Lower lobe of right lung (tissue), 2 donors: ENCODE results near the gene TMEM238. TPM values are rescaled to one million over a fixed set of nuclear protein-coding genes. Genes with fewer than 3 reads are reported as not detected.

Experiments
- ATAC-seq, 2 donors: fragments of 200-7000 bp; cut with Tn5 transposase; one replicate each; pipeline ENCODE4 v1.9.1; 2020 to 2022; ENCODE audit warnings: mild to moderate bottlenecking in 2 of 2, moderate library complexity in 2 of 2
- DNase-seq: peaks from one replicate; pipeline ENCODE4 v3.0.0-alpha.2; 2020
- H3K27ac ChIP-seq: fragments of 200-600 bp; one replicate; pipeline ENCODE4 v1.8.0; 2022
- H3K27me3 ChIP-seq: fragments of 200-600 bp; one replicate; pipeline ENCODE4 v1.8.0; 2022; ENCODE audit warnings: low read depth
- H3K36me3 ChIP-seq: fragments of 200-600 bp; one replicate; pipeline ENCODE4 v1.8.0; 2022; ENCODE audit warnings: mild to moderate bottlenecking
- H3K4me1 ChIP-seq: fragments of 200-600 bp; one replicate; pipeline ENCODE4 v1.8.0; 2022
- H3K4me3 ChIP-seq: fragments of 200-600 bp; one replicate; pipeline ENCODE4 v1.8.0; 2022; ENCODE audit warnings: mild to moderate bottlenecking
- H3K9me3 ChIP-seq: fragments of 200-600 bp; one replicate; pipeline ENCODE4 v1.8.0; 2022
- CTCF ChIP-seq: fragments of 200-600 bp; IDR thresholded peaks from one replicate; pipeline ENCODE4 v1.8.0; 2022; ENCODE audit warnings: antibody characterized with exemption, mild to moderate bottlenecking
- intact Hi-C: fragments of 100-400 bp; cut with DNase I; formaldehyde crosslinking; loops from one replicate; pipeline ENCODE4 v1.11.0; 2022
- long read RNA-seq: library from polyadenylated mRNA; unstranded; transcript quantifications from one replicate; pipeline ENCODE4 v2.0.0, GENCODE V29; 2021
- total RNA-seq: library from RNA; stranded (reverse); fragmentation: NEBNext Ultra II Directional; extraction: Animal tissue kit (Norgen Biotek cat#: 25700); gene quantifications from one replicate; pipeline ENCODE4 v1.2.1, GENCODE V29; 2021
- donor health status: DM: no; HTN: yes; CAD: no; lungs with severe emphysema.

The TMEM238 gene
- 16.4 TPM for total RNA-seq
- long read RNA-seq, transcript TMEM238-201 (2 exons, 1,000 nt): major isoform, 53 of 55 reads
- long read RNA-seq, partial matches to known transcripts: 1 of 55 reads
- long read RNA-seq, other reads (novel, unspliced or antisense): 1 of 55 reads

GRCh38 chr19:55384131-55384919, at the start of gene TMEM238:
Gene TMEM238 (minus strand): TSS chr19:55384292. CDS start chr19:55384259, 33 bp downstream.
- DNase-seq (peak; percentile 76), ATAC-seq (peak; percentile 44 to 47)
- TF ChIP-seq CTCF: no peak
- H3K27me3 ChIP-seq: no peaks in the 10 kb centered on the region
- peaks cover 27% of the 10 kb centered on the region for H3K36me3 ChIP-seq
- intact Hi-C loops: no loop called here
- H3K4me3 ChIP-seq: peak within 1 kb of the TSS; percentile 97
- no peaks in the 10 kb centered on the region for H3K9me3 ChIP-seq
- peaks cover 48% of the 10 kb centered on the region for H3K4me1 ChIP-seq
- H3K27ac ChIP-seq: peak within 1 kb of the TSS; percentile 94

- H3K27ac ChIP-seq: no peak overlapping the region
- H3K4me1 ChIP-seq: no peaks in the 10 kb centered on the region
- peaks cover 53% of the 10 kb centered on the region for H3K27me3 ChIP-seq
- no peak overlapping the region for H3K4me3 ChIP-seq
- TF ChIP-seq CTCF: no peak
- no peak for ATAC-seq
- no peak for DNase-seq
- no peaks in the 10 kb centered on the region for H3K9me3 ChIP-seq
- intact Hi-C loops: no loop called here
- no peaks in the 10 kb centered on the region for H3K36me3 ChIP-seq
Measured at GRCh38 chr19:55433292-55433691, 49.2 kb upstream of the TMEM238 start.

GRCh38 chr19:55432241-55432959, 48.3 kb upstream of the TMEM238 start:
- intact Hi-C loops: no loop called here
- H3K27ac ChIP-seq: no peak overlapping the region
- H3K4me3 ChIP-seq: no peak overlapping the region
- H3K4me1 ChIP-seq: no peaks in the 10 kb centered on the region
- H3K36me3 ChIP-seq: no peaks in the 10 kb centered on the region
- peaks cover 46% of the 10 kb centered on the region for H3K27me3 ChIP-seq
- TF ChIP-seq CTCF: no peak
- no peaks in the 10 kb centered on the region for H3K9me3 ChIP-seq
- ATAC-seq (no peak), DNase-seq (no peak)

GRCh38 chr19:55431183-55431582, 47.1 kb upstream of the TMEM238 start:
- intact Hi-C loops: no loop called here
- ATAC-seq (no peak), DNase-seq (no peak)
- H3K36me3 ChIP-seq: no peaks in the 10 kb centered on the region
- H3K4me1 ChIP-seq: no peaks in the 10 kb centered on the region
- H3K4me3 ChIP-seq: no peak overlapping the region
- H3K9me3 ChIP-seq: no peaks in the 10 kb centered on the region
- H3K27ac ChIP-seq: no peak overlapping the region
- no peak for TF ChIP-seq CTCF
- H3K27me3 ChIP-seq: peaks cover 39% of the 10 kb centered on the region

- H3K9me3 ChIP-seq: no peaks in the 10 kb centered on the region
- no peak for TF ChIP-seq CTCF
- no peak overlapping the region for H3K27ac ChIP-seq
- H3K4me1 ChIP-seq: no peaks in the 10 kb centered on the region
- peaks cover 23% of the 10 kb centered on the region for H3K27me3 ChIP-seq
- DNase-seq (no peak), ATAC-seq (no peak)
- no peaks in the 10 kb centered on the region for H3K36me3 ChIP-seq
- intact Hi-C loops: no loop called here
- no peak overlapping the region for H3K4me3 ChIP-seq
Measured at GRCh38 chr19:55426042-55426441, 42.0 kb upstream of the TMEM238 start.
